Activated CD4-positive, alpha-beta T cell treated with anti-CD3 and anti-CD28 coated beads, Interleukin-2, amount 10 ng/mL, durations not matched to agents 7 days and 5 days (primary cell): ENCODE measurements around the gene UBE2Q2. TPM values are rescaled to one million over a fixed set of nuclear protein-coding genes. Genes with fewer than 3 reads are reported as not detected.
A peak's percentile ranks its signal among the peaks of the same experiment; 100 is the strongest.
"Not testable (repeated sequence)": the region's sequence is repeated elsewhere in the genome, so short reads cannot be mapped to it uniquely, and the experiment has no call there.

ENCODE experiments used
- CTCF ChIA-PET: fragments of 350-600 bp; sonication (Branson Sonifier 250); formaldehyde crosslinking; loops from one replicate; lab custom pipeline; 2021; ENCODE audit warnings: antibody characterized with exemption; lab: Charles Lee
- POLR2A ChIA-PET: fragments of 350-600 bp; sonication (Branson Sonifier 250); formaldehyde crosslinking; loops from one replicate; lab custom pipeline; 2021; ENCODE audit warnings: antibody characterized with exemption; lab: Charles Lee
- DNase-seq: peaks from one replicate; pipeline ENCODE4 v3.0.0-alpha.2; 2020
- H3K27ac Mint-ChIP-seq: one replicate; pipeline ENCODE4 v1.8.0; 2021; ENCODE audit warnings: mild to moderate bottlenecking, moderate library complexity, mixed read lengths
- H3K27me3 Mint-ChIP-seq: one replicate; pipeline ENCODE4 v1.8.0; 2021; ENCODE audit warnings: mixed read lengths
- H3K36me3 Mint-ChIP-seq: one replicate; pipeline ENCODE4 v1.8.0; 2021; ENCODE audit warnings: low read depth, mixed read lengths
- H3K4me1 Mint-ChIP-seq: one replicate; pipeline ENCODE4 v1.8.0; 2021; ENCODE audit warnings: mixed read lengths
- H3K4me3 Mint-ChIP-seq: one replicate; pipeline ENCODE4 v1.8.0; 2021; ENCODE audit warnings: mild to moderate bottlenecking, moderate library complexity, mixed read lengths
- H3K9me3 Mint-ChIP-seq: one replicate; pipeline ENCODE4 v1.8.0; 2021; ENCODE audit warnings: mixed read lengths
- total RNA-seq, 2 experiments: library from RNA; stranded (reverse); gene quantifications; one replicate each; pipeline ENCODE4 v1.2.3, GENCODE V29; 2021

Gene UBE2Q2
- total RNA-seq, 2 experiments from 2014 or later: 35.6 to 40.3 TPM

GRCh38 chr15:75831806-75832102 is 11.5 kb upstream of the UBE2Q2 start:
- Mint-ChIP-seq H3K4me1 (peaks cover 27% of the 10 kb centered on the region), H3K36me3 (no peaks in the 10 kb centered on the region), H3K9me3 (no peaks in the 10 kb centered on the region), H3K27me3 (peaks cover 6% of the 10 kb centered on the region), H3K27ac (peak overlapping the region; percentile 5), H3K4me3 (no peak overlapping the region)
- POLR2A ChIA-PET: no interaction called here
- no peak for DNase-seq
- CTCF ChIA-PET: interaction anchor here (0.6 to 2.0 kb wide), 3 partner anchors 10 to 100 kb away, joined by 3 to 9 read pairs (median 4); partner anchors contain the start of gene UBE2Q2

GRCh38 chr15:75832114-75832513 is 11.1 kb upstream of the UBE2Q2 start:
- peaks cover 5% of the 10 kb centered on the region for H3K27me3 Mint-ChIP-seq
- no peaks in the 10 kb centered on the region for H3K9me3 Mint-ChIP-seq
- H3K4me3 Mint-ChIP-seq: no peak overlapping the region
- H3K4me1 Mint-ChIP-seq: peaks cover 27% of the 10 kb centered on the region
- POLR2A ChIA-PET: no interaction called here
- CTCF ChIA-PET: interaction anchor here (2.0 kb wide), 1 partner anchor 10 kb away, joined by 9 read pairs; the partner anchor contains the start of gene UBE2Q2
- peak overlapping the region; percentile 5 for H3K27ac Mint-ChIP-seq
- H3K36me3 Mint-ChIP-seq: no peaks in the 10 kb centered on the region
- DNase-seq: no peak

DNA sequence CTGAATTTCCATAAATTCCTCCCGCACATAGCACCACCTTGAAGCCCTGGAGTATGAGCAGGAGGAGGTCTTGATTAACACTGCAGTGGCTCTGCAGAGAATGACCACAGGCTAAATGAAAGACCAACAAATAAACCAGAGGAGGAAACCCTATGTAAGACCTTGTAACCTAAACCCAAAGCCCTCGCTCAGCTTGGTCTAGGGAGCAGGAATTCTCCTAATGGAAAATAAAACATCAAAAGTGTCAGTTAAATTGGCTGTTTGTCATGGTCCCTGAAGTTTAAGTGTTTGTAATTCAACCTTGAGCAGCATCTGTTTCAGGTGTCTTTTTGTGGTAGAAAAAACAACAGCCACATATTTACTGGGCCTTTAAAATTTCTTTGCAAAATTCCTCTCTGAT is 9.2 kb upstream of the UBE2Q2 start:
- no peaks in the 10 kb centered on the region for H3K36me3 Mint-ChIP-seq
- peaks cover 3% of the 10 kb centered on the region for H3K27me3 Mint-ChIP-seq
- ChIA-PET CTCF (no interaction called here), POLR2A (no interaction called here)
- no peak overlapping the region for H3K4me3 Mint-ChIP-seq
- no peaks in the 10 kb centered on the region for H3K9me3 Mint-ChIP-seq
- no peak overlapping the region for H3K27ac Mint-ChIP-seq
- H3K4me1 Mint-ChIP-seq: peaks cover 20% of the 10 kb centered on the region
- no peak for DNase-seq

GRCh38 chr15:75835990-75836958 is 7.0 kb upstream of the UBE2Q2 start:
- Mint-ChIP-seq H3K4me3 (no peak overlapping the region), H3K4me1 (peaks cover 19% of the 10 kb centered on the region), H3K27me3 (peaks cover 8% of the 10 kb centered on the region), H3K9me3 (no peaks in the 10 kb centered on the region), H3K27ac (no peak overlapping the region), H3K36me3 (no peaks in the 10 kb centered on the region)
- ChIA-PET POLR2A (no interaction called here), CTCF (interaction anchor here (0.6 to 1.5 kb wide), 3 partner anchors 20 to 71 kb away, joined by 3 to 4 read pairs (median 3); no protein-coding TSS in a partner anchor)
- no peak for DNase-seq

DNA sequence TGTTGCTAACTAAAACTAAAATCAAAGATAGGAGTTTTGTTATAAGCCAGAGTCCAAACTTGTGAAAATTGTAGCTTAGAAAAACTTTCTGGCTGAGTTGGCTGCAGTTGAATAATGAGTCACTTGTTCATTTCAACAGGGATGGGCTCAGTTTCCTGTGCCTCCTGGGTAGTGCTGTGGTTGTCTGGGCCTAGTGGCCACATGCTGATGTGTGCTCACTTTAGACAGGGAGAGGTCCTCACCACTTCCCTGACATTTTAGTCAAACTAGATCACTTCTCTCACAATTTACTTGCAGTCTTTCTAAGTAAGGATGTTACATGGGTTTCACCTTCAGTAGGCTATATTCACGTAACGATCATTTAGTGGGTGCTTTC is 6.3 kb upstream of the UBE2Q2 start:
- peaks cover 14% of the 10 kb centered on the region for H3K27me3 Mint-ChIP-seq
- CTCF ChIA-PET: interaction anchor here (0.6 to 1.5 kb wide), 3 partner anchors 21 to 71 kb away, joined by 3 to 4 read pairs (median 3); no protein-coding TSS in a partner anchor

DNA sequence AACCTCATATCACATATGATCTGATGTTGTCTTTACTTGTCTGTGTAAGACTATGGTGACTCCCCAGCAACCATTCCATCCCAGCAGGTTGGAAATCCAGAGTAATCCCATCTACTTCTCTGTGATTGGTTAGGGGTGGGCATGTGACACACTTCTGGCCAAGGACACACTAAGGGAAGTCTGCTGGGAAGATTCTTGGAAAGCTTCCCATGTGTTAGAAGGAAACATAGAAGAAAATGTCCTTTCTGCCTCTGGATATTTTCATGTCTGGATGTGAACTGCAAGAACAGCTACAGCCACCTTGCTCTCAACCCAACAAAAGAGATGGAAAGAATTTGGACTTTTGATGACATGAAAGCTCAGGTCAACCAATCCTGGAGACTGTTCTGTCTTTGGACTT is 2.6 kb upstream of the UBE2Q2 start:
- POLR2A ChIA-PET: no interaction called here
- CTCF ChIA-PET: interaction anchor here (1.7 to 3.7 kb wide), 2 partner anchors 9 to 25 kb away, joined by 6 to 9 read pairs; no protein-coding TSS in a partner anchor

More for the DNA sequence above, 6.3 kb upstream of the UBE2Q2 start:
- POLR2A ChIA-PET: no interaction called here
- DNase-seq: peak; percentile 64
- H3K36me3 Mint-ChIP-seq: no peaks in the 10 kb centered on the region
- H3K27ac Mint-ChIP-seq: no peak overlapping the region
- no peak overlapping the region for H3K4me3 Mint-ChIP-seq
- no peaks in the 10 kb centered on the region for H3K9me3 Mint-ChIP-seq
- peaks cover 13% of the 10 kb centered on the region for H3K4me1 Mint-ChIP-seq

DNA sequence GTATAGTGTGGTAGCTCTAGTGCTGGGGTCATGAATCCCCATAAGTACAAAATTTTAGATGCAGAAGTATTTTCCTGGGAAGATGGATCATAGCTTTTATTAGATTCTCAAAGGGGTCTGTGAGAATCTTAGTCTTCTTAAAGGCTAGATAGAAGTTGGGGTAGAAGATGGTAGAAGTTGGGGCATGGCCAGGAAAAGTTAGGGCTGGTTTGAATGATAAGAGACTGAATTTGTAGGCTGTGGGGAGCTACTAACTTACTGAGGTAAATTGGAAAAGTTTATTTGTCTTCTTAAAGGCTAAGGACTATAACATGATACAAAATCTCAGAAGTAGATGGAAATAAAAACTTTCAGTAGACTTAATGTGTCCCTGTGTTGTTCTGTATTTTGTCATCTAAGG is 1.6 kb upstream of the UBE2Q2 start:
- Mint-ChIP-seq H3K4me1 (peaks cover 28% of the 10 kb centered on the region), H3K4me3 (no peak overlapping the region), H3K9me3 (no peaks in the 10 kb centered on the region), H3K36me3 (peaks cover 20% of the 10 kb centered on the region), H3K27ac (no peak overlapping the region), H3K27me3 (peaks cover 21% of the 10 kb centered on the region)
- POLR2A ChIA-PET: no interaction called here
- no peak for DNase-seq
- CTCF ChIA-PET: interaction anchor here (0.5 to 3.7 kb wide), 4 partner anchors 10 to 638 kb away, joined by 4 to 9 read pairs (median 5); no protein-coding TSS in a partner anchor

More for the DNA sequence above, 2.6 kb upstream of the UBE2Q2 start:
- H3K4me3 Mint-ChIP-seq: no peak overlapping the region
- peaks cover 13% of the 10 kb centered on the region for H3K36me3 Mint-ChIP-seq
- H3K9me3 Mint-ChIP-seq: no peaks in the 10 kb centered on the region
- H3K27me3 Mint-ChIP-seq: peaks cover 21% of the 10 kb centered on the region
- peaks cover 23% of the 10 kb centered on the region for H3K4me1 Mint-ChIP-seq
- DNase-seq: no peak
- no peak overlapping the region for H3K27ac Mint-ChIP-seq

- H3K27ac Mint-ChIP-seq: peak overlapping the region; percentile 92
- ChIA-PET POLR2A (no interaction called here), CTCF (interaction anchor here (0.5 to 3.7 kb wide), 4 partner anchors 12 to 22 kb away, joined by 3 to 9 read pairs (median 4); no protein-coding TSS in a partner anchor)
- DNase-seq: peak; percentile 54
- peak overlapping the region; percentile 93 for H3K4me3 Mint-ChIP-seq
- H3K4me1 Mint-ChIP-seq: peaks cover 50% of the 10 kb centered on the region
- H3K9me3 Mint-ChIP-seq: no peaks in the 10 kb centered on the region
- peaks cover 36% of the 10 kb centered on the region for H3K36me3 Mint-ChIP-seq
- H3K27me3 Mint-ChIP-seq: peaks cover 21% of the 10 kb centered on the region
These were observed 683 bp downstream of the UBE2Q2 start for GRCh38 chr15:75843678-75844581.

DNA sequence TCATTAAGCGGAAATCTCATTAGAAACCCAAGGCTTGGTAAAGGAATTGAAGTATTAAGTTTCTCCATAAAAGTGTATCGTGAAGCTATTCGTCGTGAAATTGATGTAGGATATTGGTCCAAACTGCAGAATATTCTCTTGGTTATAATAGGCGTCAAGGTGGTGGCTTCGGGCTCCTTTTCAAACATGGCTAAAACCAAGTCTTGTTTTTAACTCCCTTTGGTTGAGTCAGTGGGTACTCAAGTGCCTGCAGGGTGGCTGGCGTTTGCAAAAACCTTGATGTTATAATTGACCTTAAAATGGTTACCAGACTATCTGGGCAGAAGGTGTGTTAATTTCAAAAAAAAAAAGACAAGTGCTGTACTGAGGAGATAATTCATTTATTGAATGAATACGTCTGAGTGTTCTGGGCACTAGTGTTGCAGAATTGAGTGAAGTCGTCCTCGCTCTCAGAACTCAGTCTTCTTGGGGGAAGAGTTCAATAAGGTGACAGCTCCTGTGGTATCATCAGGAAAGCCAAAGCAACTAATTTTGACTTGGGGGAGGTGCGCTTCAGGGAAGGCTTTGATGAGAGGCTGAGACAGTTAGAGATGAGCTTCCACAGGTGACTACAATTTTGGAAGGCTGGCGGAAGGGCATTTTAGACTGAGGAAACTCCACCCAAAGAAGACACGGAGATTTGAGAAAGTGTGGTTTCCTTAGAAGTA is 1.5 kb downstream of the UBE2Q2 start:
- peak; percentile 34 for DNase-seq
- H3K36me3 Mint-ChIP-seq: peaks cover 42% of the 10 kb centered on the region
- peak overlapping the region; percentile 92 for H3K27ac Mint-ChIP-seq
- peaks cover 21% of the 10 kb centered on the region for H3K27me3 Mint-ChIP-seq
- H3K4me1 Mint-ChIP-seq: peaks cover 53% of the 10 kb centered on the region
- ChIA-PET POLR2A (no interaction called here), CTCF (interaction anchor here (1.4 kb wide), 1 partner anchor 15 kb away, joined by 3 read pairs; no protein-coding TSS in a partner anchor)
- H3K4me3 Mint-ChIP-seq: peak overlapping the region; percentile 93
- no peaks in the 10 kb centered on the region for H3K9me3 Mint-ChIP-seq

DNA sequence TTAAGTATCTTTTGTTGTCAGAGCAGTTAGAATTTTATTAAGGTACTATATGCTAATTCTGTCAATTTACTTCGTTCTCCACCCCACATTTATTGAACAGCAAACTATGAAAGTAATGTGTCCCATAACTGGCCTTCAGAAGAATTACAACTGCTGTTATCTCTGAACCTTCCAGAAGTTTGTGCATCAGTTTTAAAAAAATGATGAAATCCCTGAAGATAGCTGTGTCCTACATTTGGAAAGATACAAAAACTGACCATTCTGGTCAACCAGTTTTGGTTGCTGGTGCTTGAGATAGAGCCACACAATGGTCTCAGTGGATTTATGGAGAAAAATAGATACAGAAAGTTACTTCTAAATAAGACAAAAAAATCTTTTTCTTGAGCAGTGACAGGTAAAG is 5.9 kb downstream of the UBE2Q2 start:
- no peak overlapping the region for H3K4me3 Mint-ChIP-seq

DNA sequence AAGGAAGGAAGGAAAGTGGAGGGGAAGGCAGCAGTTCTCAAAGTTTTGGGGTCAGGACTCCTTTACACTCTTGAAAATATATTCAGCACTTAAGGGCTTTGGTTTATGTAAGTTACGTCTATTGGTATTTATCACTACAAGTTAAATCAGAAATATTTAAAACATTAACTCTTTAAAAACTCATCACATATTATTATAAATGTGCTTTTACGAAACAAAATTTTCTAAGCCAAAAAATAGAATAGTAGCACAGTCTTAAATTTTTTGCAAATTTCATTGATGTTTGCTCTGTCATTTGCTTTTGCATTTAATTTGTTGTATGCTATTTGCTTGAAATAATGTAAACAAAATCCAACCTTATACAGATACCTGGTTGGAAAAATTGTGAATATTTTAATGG is 7.5 kb downstream of the UBE2Q2 start:
- H3K27ac Mint-ChIP-seq: no peak overlapping the region
- H3K36me3 Mint-ChIP-seq: peaks cover 57% of the 10 kb centered on the region
- ChIA-PET POLR2A (no interaction called here), CTCF (no interaction called here)
- DNase-seq: no peak
- no peaks in the 10 kb centered on the region for H3K27me3 Mint-ChIP-seq
- peaks cover 48% of the 10 kb centered on the region for H3K4me1 Mint-ChIP-seq
- no peak overlapping the region for H3K4me3 Mint-ChIP-seq
- H3K9me3 Mint-ChIP-seq: no peaks in the 10 kb centered on the region

More for the DNA sequence above, 5.9 kb downstream of the UBE2Q2 start:
- Mint-ChIP-seq H3K9me3 (no peaks in the 10 kb centered on the region), H3K36me3 (peaks cover 61% of the 10 kb centered on the region), H3K4me1 (peaks cover 62% of the 10 kb centered on the region), H3K27me3 (no peaks in the 10 kb centered on the region), H3K27ac (no peak overlapping the region)
- no peak for DNase-seq
- ChIA-PET CTCF (interaction anchor here (0.5 kb wide), 1 partner anchor 1525 kb away, joined by 3 read pairs; no protein-coding TSS in a partner anchor), POLR2A (no interaction called here)

- DNase-seq, H3K27me3 Mint-ChIP-seq, H3K9me3 Mint-ChIP-seq, H3K27ac Mint-ChIP-seq, H3K4me3 Mint-ChIP-seq, POLR2A ChIA-PET: not testable (repeated sequence)
- H3K4me1 Mint-ChIP-seq: peaks cover 40% of the 10 kb centered on the region
- H3K36me3 Mint-ChIP-seq: peaks cover 52% of the 10 kb centered on the region
- CTCF ChIA-PET: interaction anchor here (0.6 kb wide), 1 partner anchor 48 kb away, joined by 3 read pairs; no protein-coding TSS in a partner anchor
These were observed 8.3 kb downstream of the UBE2Q2 start for GRCh38 chr15:75851566-75851965.
